Esophagus muscularis mucosa (tissue), 4 donors: Measurements from ENCODE around the gene CAND1. TPM values are rescaled to one million over a fixed set of nuclear protein-coding genes. Genes with fewer than 3 reads are reported as not detected.
"Not testable (repeated sequence)": the region's sequence is repeated elsewhere in the genome, so short reads cannot be mapped to it uniquely, and the experiment has no call there.

Experiments used
- DNase-seq: peaks from one replicate; pipeline ENCODE4 v3.0.0-alpha.2; 2017; ENCODE audit errors: extremely low spot score
- H3K27ac ChIP-seq, 4 donors: fragments of 200-600 bp; sonication (generic); replicated peaks in 1 of 4; 1 replicate in 3 of 4; 2 replicates in 1 of 4; pipeline ENCODE4 v1.5.1; 2016 to 2019; ENCODE audit warnings: mild to moderate bottlenecking in 1 of 4
- H3K27me3 ChIP-seq, 4 donors: fragments of 200-600 bp; sonication (generic); one replicate each; pipeline versions ENCODE4 v1.5.1 to v1.6.0; 2016 to 2019
- H3K36me3 ChIP-seq, 4 donors: fragments of 200-600 bp; sonication (generic); one replicate each; pipeline ENCODE4 v1.5.1; 2016 to 2019
- H3K4me1 ChIP-seq, 4 donors: fragments of 200-600 bp; sonication (generic); one replicate each; pipeline ENCODE4 v1.5.1; 2016 to 2019
- H3K4me3 ChIP-seq, 4 donors: fragments of 200-600 bp; sonication (generic); 1 replicate in 2 of 4; 2 replicates in 2 of 4; pipeline ENCODE4 v1.5.1; 2016 to 2019; ENCODE audit warnings: mild to moderate bottlenecking in 4 of 4, moderate library complexity in 1 of 4
- H3K9me3 ChIP-seq, 4 donors: fragments of 200-600 bp; sonication (generic); 1 replicate in 3 of 4; 2 replicates in 1 of 4; pipeline ENCODE4 v1.5.1; 2016 to 2019
- CTCF ChIP-seq, 3 experiments: fragments of 200-600 bp in 2 of 3; fragments of 450-650 bp in 1 of 3; sonication (generic) in 2 of 3; IDR thresholded peaks; one replicate each; pipeline ENCODE4 v1.5.1; 2017 to 2019; ENCODE audit warnings: antibody characterized with exemption in 3 of 3, mild to moderate bottlenecking in 2 of 3, moderate library complexity in 1 of 3
- EP300 ChIP-seq: sonication (generic); formaldehyde crosslinking; IDR thresholded peaks from one replicate; pipeline ENCODE4 v1.6.1; 2017; ENCODE audit warnings: antibody characterized with exemption
- POLR2A ChIP-seq: fragments of 450-650 bp; IDR thresholded peaks from one replicate; pipeline ENCODE4 v1.6.1; 2017; ENCODE audit warnings: antibody characterized with exemption, moderate library complexity, mild to moderate bottlenecking, low read depth
- POLR2AphosphoS5 ChIP-seq, 2 donors: sonication (generic); formaldehyde crosslinking; IDR thresholded peaks; one replicate each; pipeline ENCODE4 v1.6.1; 2017; ENCODE audit warnings: antibody characterized with exemption in 2 of 2
- WGBS: methylation state at CpG from one replicate; pipeline ENCODE4 v1.1.5; 2018; 5-methylcytosine and 5-hydroxymethylcytosine counted together
- intact Hi-C: fragments of 100-400 bp; cut with DNase I; formaldehyde crosslinking; loops from one replicate; pipeline ENCODE4 v1.15.1; 2023
- total RNA-seq, 4 donors: library from RNA; depleted of rRNA; stranded (reverse); fragments of >200 nt; gene quantifications; one replicate each; pipeline versions ENCODE4 v1.1.0 to v1.2.1, GENCODE V29; 2016

The CAND1 gene
- total RNA-seq, 4 donors from 2014 or later, result 56.8 to 85.3 (median 75.7) TPM

- H3K27me3 ChIP-seq, result no peaks in the 10 kb centered on the region
- H3K9me3 ChIP-seq, result peaks cover 0 to 12% (median 10%) of the 10 kb centered on the region in 4 donors
- no peaks in the 10 kb centered on the region for H3K36me3 ChIP-seq
- no peak for DNase-seq
- 92% methylated on average over 1 of the region's 1 CpG for WGBS
- TF ChIP-seq POLR2A (no peak), CTCF (IDR thresholded peaks at IDR 0.05) (no peak), POLR2AphosphoS5 (IDR thresholded peaks at IDR 0.05) (no peak), EP300 (no peak)
- H3K27ac ChIP-seq, result no peak overlapping the region
- intact Hi-C loops, result no loop called here
- no peak overlapping the region for H3K4me3 ChIP-seq
- H3K4me1 ChIP-seq, result no peaks in the 10 kb centered on the region
These were observed 64.5 kb downstream of the CAND1 start for GRCh38 chr12:67333649-67334048.

- H3K27ac ChIP-seq, result no peak overlapping the region
- intact Hi-C loops, result no loop called here
- H3K36me3 ChIP-seq, result no peaks in the 10 kb centered on the region
- H3K4me1 ChIP-seq, result no peaks in the 10 kb centered on the region
- TF ChIP-seq EP300 (no peak), POLR2A (no peak), CTCF (IDR thresholded peaks at IDR 0.05) (no peak), POLR2AphosphoS5 (IDR thresholded peaks at IDR 0.05) (no peak)
- no peak overlapping the region for H3K4me3 ChIP-seq
- H3K27me3 ChIP-seq, result no peaks in the 10 kb centered on the region
- DNase-seq, result no peak
- H3K9me3 ChIP-seq, result peaks cover 0 to 21% (median 15%) of the 10 kb centered on the region in 4 donors
These were observed 69.3 kb downstream of the CAND1 start for GRCh38 chr12:67338426-67338825.

- TF ChIP-seq CTCF (IDR thresholded peaks at IDR 0.05), result no peak
- no peak for TF ChIP-seq EP300
- TF ChIP-seq POLR2AphosphoS5 (IDR thresholded peaks at IDR 0.05), result no peak
- no peak for TF ChIP-seq POLR2A
- intact Hi-C loops, result no loop called here
These were observed 70.4 kb downstream of the CAND1 start for GRCh38 chr12:67339530-67339929.

GRCh38 chr12:67341086-67341485 lies 71.9 kb downstream of the CAND1 start:
- WGBS, result 92% methylated on average over 14 of the region's 14 CpGs

More at GRCh38 chr12:67339530-67339929, 70.4 kb downstream of the CAND1 start:
- Histone ChIP-seq H3K4me3 (no peak overlapping the region), H3K9me3 (peaks cover 0 to 21% (median 15%) of the 10 kb centered on the region in 4 donors), H3K36me3 (no peaks in the 10 kb centered on the region), H3K4me1 (no peaks in the 10 kb centered on the region), H3K27me3 (no peaks in the 10 kb centered on the region), H3K27ac (no peak overlapping the region)
- DNase-seq, result no peak
- WGBS, result 100% methylated on average over 1 of the region's 1 CpG

GRCh38 chr12:67344979-67345710 lies 76.0 kb downstream of the CAND1 start:
- no peak for DNase-seq
- no peaks in the 10 kb centered on the region for H3K36me3 ChIP-seq

More at GRCh38 chr12:67341086-67341485, 71.9 kb downstream of the CAND1 start:
- peaks cover 0 to 21% (median 15%) of the 10 kb centered on the region in 4 donors for H3K9me3 ChIP-seq
- DNase-seq, H3K4me3 ChIP-seq, H3K4me1 ChIP-seq, H3K27me3 ChIP-seq, H3K36me3 ChIP-seq, H3K27ac ChIP-seq, intact Hi-C loops: not testable (repeated sequence)

More at GRCh38 chr12:67344979-67345710, 76.0 kb downstream of the CAND1 start:
- intact Hi-C loops, result no loop called here
- no peak overlapping the region for H3K27ac ChIP-seq
- H3K9me3 ChIP-seq, result no peaks in the 10 kb centered on the region
- WGBS, result 100% methylated on average over 2 of the region's 2 CpGs
- no peaks in the 10 kb centered on the region for H3K4me1 ChIP-seq
- H3K27me3 ChIP-seq, result no peaks in the 10 kb centered on the region
- no peak overlapping the region for H3K4me3 ChIP-seq
- TF ChIP-seq POLR2AphosphoS5 (IDR thresholded peaks at IDR 0.05) (no peak), EP300 (no peak), POLR2A (no peak), CTCF (IDR thresholded peaks at IDR 0.05) (no peak)
